Retinal pigment epithelial cell (primary cell): Measurements from ENCODE around the gene DCLRE1A.
A peak's percentile ranks its signal among the peaks of the same experiment; 100 is the strongest.
"Not testable (repeated sequence)": the region's sequence is repeated elsewhere in the genome, so short reads cannot be mapped to it uniquely, and the experiment has no call there.

Experiments used
- DNase-seq: peaks from one replicate; pipeline ENCODE4 v3.0.0-alpha.2; 2010; ENCODE audit warnings: low read depth
- H3K4me3 ChIP-seq: 2 replicates; pipeline ENCODE4 v1.5.1; 2011; ENCODE audit warnings: mild to moderate bottlenecking, low read length, control low read depth, moderate library complexity
- TF ChIP-seq, protein P1 (sequence below): conservative IDR thresholded peaks from 2 replicates; pipeline ENCODE4 v1.5.1; 2011; ENCODE audit warnings: low read depth, low read length, control low read depth, inconsistent platforms

DCLRE1A gene

DNA sequence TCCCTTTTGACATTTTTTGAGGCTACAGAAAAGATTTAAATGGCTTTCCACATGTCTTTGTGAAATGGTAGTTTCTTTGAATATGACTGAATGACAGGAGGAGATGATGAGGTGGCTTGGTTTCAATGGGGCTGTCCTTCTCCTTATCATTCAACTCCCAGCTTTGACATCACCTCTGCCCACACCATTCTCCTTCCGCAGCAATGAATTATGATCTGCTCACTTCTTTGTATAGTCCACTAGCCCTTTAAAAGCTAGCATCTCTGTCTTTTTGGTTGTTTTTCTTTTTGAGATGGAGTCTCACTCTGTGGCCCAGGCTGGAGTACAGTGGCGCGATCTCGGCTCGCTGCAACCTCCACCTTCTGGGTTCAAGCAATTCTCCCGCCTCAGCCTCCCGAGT lies 31.7 kb downstream of the DCLRE1A start:
- TF ChIP-seq, protein P1, sequence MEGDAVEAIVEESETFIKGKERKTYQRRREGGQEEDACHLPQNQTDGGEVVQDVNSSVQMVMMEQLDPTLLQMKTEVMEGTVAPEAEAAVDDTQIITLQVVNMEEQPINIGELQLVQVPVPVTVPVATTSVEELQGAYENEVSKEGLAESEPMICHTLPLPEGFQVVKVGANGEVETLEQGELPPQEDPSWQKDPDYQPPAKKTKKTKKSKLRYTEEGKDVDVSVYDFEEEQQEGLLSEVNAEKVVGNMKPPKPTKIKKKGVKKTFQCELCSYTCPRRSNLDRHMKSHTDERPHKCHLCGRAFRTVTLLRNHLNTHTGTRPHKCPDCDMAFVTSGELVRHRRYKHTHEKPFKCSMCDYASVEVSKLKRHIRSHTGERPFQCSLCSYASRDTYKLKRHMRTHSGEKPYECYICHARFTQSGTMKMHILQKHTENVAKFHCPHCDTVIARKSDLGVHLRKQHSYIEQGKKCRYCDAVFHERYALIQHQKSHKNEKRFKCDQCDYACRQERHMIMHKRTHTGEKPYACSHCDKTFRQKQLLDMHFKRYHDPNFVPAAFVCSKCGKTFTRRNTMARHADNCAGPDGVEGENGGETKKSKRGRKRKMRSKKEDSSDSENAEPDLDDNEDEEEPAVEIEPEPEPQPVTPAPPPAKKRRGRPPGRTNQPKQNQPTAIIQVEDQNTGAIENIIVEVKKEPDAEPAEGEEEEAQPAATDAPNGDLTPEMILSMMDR: no peak
- no peak overlapping the region for H3K4me3 ChIP-seq
- no peak for DNase-seq

- DNase-seq, H3K4me3 ChIP-seq: not testable (repeated sequence)
Measured at GRCh38 chr10:113821306-113821705, 32.6 kb downstream of the DCLRE1A start.

DNA sequence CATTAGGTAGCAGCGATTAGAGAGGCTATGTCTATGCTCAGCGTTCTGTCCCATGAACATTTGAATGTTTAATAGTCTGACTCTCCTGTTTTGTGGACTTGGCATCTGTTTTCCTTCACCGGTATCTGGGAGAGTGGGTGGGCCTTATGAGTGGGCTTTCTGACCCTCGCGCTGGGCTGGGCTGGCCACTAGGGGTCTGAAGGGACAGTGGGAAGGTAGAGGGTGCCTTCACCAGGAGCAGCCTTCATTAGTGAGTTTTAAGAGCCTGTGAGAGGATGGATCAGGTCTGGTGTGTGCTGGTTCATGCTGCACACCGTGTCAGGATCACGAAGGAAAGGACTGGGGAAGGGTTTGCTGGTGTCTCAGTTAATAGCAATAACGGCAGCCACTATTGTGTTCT lies 33.4 kb downstream of the DCLRE1A start:
- DNase-seq: no peak
- H3K4me3 ChIP-seq: no peak overlapping the region
- TF ChIP-seq, protein P1: peak; percentile 42

DNA sequence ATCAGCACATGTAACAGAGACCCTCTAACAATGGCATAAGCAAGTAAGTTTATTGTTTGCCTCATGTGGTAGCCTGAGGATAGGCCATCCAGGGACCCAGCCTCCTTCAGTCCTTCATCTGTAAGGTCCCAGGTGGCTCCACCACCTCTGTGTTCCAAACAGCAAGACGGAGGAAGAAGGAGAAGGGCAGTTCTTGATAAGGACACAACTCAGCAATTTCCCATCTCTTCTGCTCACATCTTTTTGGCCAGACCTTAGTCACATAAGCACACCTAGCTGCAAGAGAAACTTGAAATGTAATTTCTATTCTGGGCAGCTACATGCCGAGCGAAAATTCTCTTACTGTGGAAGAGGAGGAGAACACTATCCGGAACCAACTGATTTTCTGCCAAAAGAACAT lies 33.9 kb downstream of the DCLRE1A start:
- TF ChIP-seq, protein P1: no peak
- DNase-seq: no peak
- no peak overlapping the region for H3K4me3 ChIP-seq

DNA sequence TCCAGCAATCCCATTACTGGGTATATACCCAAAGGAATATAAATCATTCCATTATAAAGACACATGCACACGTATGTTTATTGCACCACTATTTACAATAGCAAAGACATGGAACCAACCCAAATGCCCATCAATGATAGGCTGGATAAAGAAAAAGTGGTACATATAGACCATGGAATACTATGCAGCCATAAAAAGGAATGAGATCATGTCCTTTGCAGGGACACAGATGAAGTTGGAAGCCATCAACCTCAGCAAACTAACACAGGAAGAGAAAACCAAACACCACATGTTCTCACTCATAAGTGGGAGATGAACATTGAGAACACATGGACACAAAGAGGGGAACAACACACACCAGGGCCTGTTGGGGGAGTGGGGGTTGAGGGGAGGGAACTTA lies 39.2 kb downstream of the DCLRE1A start:
- DNase-seq, H3K4me3 ChIP-seq: not testable (repeated sequence)

DNA sequence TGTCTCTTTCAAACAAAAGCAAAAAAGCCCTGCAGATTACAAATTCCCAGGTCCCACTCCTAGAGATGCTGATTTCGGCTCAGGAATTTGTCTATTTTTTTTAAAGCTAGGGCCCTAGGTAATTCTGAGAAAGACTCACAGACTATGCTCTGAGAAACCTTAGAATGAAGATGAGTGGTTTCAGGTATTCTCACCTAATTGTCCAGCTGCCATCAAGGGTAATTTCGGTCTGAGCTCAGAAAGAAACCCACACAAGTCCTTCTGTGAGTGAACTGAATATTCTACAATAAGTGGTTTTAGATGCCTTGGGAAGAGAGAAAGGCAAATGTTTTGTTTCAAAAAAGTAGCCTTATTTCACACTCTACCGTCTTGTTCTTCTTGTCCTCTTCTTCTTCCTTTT lies 45.7 kb downstream of the DCLRE1A start:
- TF ChIP-seq, protein P1: no peak
- no peak for DNase-seq
- no peak overlapping the region for H3K4me3 ChIP-seq

- DNase-seq: no peak
- TF ChIP-seq, protein P1: no peak
- H3K4me3 ChIP-seq: no peak overlapping the region
Measured at GRCh38 chr10:113806503-113806902, 47.4 kb downstream of the DCLRE1A start.

GRCh38 chr10:113802997-113803396 lies 50.9 kb downstream of the DCLRE1A start:
- TF ChIP-seq, protein P1: no peak
- DNase-seq: no peak
- H3K4me3 ChIP-seq: no peak overlapping the region
